GM19468 (cell line): ENCODE results near the gene CNTN4.

Experiments used
- ATAC-seq: cut with Tn5 transposase; IDR thresholded peaks from one replicate; pipeline ENCODE4 v1.9.1; 2021; ENCODE audit warnings: mild to moderate bottlenecking, moderate library complexity, moderate number of reproducible peaks; ENCODE audit not compliant: unreplicated experiment; ENCODE audit errors: extremely low read depth

The CNTN4 gene

DNA sequence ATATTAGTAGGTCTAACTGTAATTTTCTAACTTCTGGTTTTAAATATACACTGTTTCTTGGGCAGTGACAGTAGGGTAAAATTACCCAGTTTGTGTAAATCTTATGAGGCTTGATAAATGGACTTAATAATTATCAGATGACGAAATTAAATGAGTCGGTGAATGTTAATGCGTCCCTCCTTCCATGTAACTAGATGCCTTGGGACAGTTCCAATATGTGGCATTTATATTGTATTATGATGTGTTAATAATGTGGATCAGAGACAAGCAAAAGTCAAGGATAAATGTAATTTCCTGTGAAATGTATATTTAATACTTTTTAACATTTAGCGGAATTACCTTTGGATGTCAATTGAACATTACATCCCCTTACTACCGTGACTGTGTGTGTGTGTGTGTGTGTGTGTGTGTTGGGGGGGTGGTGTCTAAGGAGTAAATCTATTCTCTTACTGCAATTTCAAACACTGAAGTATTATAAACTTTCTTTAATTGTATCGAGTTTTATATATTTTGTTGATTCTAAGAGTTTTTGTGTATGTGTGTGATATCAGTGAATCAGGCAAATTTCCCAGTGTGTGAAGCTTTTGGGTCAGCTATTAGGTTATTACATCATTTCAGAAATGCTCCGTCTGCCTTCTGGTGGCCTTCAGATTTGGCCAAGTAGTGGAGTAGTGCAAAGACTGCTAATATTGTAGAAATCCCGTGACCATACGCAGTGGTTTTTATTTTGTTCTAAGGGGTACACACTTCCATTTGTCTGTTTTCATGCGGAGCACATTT lies 50.1 kb downstream of the CNTN4 start:
- ATAC-seq, result no peak

DNA sequence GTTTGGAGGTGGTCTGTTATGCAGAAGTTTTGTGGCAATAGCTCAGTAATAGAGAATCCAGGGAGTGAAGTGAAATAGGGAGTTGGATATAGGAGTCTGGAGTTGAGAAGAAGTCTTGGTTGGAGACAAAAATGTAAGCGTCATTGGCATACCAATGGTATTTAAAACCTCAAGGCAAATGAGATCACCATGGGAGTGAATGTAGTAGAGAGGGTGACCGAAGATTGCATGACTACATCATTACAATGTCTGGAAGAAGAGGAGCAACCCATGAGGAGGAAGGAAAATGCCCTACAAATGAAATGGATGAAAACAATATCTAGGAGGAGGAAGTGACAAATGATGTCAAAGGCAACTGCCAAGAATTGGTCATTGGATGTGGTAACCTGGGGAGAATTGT lies 54.4 kb downstream of the CNTN4 start:
- ATAC-seq, result no peak

DNA sequence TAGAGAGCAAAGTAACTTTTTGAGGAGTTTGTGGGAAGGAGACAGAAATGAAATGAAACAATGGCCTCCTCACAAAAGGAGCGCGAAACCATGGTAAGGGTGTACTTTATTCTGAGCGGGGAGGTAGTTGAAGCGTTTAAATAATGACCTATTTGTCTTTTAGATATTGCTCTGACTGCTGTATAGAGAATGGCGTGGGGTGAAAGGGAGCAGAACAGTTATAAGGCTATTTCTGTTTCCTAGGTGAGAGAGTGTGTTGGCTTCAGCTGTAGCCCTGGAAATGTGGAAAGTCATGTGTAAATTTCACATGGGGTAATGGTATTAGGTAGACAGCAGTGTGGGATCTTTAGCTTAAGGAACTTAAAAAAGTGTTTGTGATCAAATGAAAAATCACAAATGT lies 54.9 kb downstream of the CNTN4 start:
- ATAC-seq, result no peak

DNA sequence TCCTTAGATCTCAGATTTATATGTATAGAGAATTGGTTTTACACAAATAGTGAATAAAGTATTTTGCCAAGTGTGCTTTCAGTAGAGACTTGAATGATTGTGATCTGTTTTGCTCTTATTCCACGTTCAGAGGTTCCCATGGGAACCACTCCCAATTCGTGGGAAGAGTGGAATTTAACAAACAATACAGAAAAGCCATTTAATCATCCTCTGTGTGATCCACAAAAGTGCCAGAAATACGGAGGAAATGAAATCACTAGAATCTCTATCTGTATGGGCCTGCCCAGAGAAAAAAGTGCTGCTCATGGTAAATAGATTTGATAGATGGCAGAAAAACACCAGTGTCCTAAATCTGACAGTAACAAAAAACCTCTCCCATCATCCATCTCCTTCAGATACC lies 56.0 kb downstream of the CNTN4 start:
- no peak for ATAC-seq

DNA sequence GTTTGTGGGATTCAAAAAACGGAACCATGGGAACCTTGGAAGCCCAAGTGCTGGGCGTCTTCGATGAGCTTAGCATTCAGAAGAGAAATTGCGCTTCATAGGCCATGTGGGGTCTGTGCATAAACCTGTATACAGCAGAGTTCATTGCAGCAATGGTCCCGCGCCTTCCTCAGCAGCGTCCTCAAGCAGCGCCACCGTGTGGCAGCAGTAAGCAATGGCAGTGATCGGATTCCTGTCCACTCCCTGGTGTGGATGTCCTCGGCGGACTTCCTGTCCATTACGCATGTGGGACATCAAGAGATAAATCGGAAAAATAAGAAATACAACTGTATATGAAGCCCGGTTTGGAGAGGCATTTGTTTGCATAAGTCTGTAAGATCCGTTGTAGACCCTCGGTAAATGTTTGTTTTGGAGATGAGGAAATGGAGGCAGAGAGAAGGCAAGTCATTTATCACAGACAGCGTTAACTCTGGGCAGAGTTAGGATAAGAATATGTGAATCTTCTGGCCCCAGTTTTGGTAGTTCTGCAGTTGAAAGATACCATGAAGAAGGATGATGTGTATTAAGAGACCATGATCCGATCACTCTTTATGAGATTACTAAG lies 57.7 kb downstream of the CNTN4 start:
- no peak for ATAC-seq

DNA sequence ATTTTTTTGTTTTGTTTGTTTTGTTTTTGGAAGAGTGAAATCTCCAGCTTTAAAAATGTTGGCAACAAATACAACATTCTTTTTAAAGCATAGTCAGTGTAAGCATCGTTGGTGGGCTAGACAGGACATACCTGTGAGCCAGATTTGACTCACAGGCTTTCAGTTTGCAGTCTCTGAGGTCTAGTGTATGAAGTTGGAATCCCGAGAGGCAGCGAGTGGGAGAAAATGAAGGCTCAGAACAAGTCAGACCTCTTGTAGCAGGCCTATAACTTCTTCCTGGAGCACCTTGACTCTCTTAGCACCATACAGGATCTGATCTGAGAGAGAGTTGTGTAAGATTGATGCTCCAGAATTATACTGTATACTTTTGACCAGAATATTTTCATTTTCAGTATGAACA lies 60.2 kb downstream of the CNTN4 start:
- ATAC-seq, result no peak

DNA sequence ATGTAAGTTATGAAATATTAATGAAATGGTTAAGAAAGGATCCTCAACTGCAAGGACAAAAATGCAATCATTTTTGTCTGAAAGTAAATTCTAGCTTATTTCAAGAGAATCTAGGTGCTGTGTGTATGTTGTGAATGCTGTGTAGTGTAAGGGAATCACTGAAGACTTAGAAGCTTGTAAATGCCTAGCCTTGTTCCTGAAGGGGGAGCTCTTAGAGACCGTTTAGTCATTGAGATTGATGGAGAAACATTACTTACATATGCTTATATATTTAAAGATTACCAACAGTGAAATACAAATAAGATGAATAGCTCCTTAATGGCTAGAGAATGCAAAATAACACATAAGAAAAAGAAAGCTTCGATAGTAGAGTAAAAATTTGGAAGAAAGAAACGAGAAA lies 67.9 kb downstream of the CNTN4 start:
- ATAC-seq, result no peak

DNA sequence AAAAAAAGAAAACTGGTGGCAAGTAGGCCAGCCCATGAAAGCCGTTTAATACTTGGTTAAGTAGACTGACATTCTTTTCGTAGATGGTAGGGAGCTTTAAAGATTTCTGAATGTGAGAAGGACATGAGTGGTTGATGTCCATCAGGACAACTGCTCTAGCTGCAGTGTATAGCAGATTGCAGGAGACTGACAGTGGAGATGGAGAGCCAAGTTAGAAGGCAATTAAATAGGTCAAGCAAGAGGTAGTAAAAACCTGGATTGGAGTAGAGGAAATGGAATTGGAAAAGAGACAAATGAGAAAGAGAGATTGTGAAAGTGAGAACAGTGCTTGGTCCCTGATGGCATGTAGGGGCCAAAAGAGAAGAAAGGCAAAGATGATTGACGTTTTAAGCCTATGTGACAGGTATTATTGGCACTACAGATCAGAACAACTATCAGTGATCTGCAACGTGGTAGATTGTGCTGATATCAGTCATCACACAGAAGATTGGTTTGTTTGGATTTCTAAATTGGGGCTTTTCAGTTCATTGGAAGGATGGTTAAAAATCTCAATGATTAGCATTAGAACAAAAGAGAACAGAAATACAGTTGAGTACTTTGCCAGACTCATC lies 74.0 kb downstream of the CNTN4 start:
- no peak for ATAC-seq

DNA sequence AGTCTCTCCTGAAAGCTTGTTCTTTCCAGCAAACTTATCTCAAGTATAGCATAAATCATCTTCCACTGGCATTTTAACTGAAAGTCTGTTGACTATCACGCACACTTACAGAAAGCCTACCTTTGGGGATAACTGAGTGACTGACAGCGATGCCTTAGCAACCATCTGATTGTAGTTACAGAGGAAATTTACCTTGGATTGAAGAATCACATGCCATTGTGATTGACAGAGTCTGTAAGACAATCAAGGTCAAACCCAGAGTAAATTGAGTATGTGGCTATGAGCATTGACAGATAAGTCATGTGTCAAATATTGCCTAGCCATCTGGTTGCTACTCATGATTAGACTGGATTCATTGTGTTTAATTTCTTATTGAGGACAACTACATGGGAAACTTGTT lies 82.0 kb downstream of the CNTN4 start:
- no peak for ATAC-seq

DNA sequence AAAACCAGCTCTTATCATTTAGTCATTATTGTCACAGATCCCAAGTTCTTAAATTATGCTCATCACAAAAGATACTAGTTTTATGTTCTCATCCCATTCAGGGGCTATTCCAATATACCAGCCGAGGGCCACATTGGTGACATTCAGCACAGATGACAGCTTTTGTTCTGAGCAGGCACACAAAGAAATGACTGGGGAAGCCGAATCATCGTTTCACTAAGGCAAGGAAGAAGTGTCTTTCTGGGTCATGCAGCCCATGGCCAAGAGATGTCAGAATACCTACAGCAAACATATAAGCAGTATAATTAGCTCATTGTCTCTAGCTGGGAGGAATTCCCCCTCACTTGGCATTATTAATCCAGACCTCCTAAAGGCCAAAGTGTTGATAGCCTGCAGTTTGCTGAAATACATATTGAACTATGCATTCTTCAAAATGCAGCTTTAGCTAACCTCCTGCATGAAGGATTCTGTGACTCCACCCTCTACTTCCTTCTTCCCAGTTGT lies 100.2 kb downstream of the CNTN4 start:
- no peak for ATAC-seq

DNA sequence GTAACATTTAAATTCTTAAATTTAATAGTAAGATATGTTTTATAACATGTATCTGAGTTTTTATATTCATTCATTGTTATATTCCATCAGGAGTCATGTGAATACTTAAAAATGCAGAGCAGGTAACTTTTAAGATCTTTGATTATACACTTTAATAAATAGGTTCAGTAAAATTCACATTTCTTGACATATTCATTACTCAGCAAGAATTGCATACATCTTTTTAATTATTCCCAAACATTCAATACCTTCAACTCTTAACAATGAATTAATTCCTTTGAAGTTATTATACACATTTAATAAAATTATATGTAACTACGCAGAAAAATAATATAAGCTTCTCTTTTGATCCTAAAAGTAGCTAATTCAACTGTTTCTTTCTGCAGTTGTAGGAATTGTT lies 105.4 kb downstream of the CNTN4 start:
- ATAC-seq, result no peak

DNA sequence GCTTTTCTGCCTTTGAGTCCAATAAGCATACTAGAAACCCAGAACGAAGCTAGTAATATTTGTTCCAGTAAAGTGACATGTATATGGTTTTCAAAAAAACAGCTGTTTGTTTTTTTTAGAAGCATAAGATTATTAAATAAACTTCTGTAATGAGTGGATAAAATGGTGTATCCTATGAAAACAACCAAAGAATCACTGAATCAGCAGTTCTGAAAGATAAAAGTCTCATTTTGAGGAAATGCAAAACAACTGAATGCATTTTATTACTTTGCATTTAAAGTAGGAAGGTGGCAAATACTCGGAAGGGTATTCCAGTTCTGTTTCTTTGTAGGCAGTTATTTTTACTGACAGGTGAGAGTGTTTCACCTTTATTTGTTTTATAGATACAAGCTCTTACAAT lies 107.0 kb downstream of the CNTN4 start:
- ATAC-seq, result no peak

DNA sequence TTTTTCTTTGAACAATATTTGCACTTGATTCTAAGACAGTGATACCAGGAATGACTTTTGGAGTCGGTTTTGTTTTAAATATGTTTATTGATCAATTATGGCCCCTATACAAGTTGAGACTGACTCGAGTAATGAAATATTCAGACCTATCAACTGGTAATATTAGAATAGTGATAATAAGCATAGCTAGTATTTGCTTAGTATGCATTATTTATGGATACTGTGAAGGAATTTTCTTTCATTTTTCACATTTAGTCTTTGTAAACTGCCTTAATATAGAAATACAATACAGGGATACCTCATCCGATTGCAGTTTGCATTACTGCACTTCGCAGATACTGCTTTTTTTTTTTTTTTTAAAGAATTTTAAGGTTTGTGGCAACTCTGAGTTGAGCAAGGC lies 107.9 kb downstream of the CNTN4 start:
- ATAC-seq, result no peak

DNA sequence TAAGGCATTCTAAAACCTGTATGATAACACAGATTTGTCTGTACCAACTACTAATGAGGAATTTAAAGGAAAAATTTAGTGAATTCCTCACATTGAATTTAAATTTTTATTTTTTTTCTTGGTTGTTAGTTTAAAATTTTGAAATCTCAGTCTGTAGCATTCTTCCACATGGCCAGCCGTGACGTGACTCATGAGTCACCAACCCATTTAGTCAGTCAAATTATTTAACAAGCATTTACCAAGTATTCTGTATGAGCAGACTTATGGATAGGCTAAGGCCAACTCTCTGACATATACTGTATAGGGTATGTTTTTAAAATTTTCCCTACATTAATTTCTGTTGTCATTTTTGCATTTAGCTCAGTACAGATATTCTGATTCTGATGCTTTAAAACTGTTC lies 112.9 kb downstream of the CNTN4 start:
- ATAC-seq, result no peak

DNA sequence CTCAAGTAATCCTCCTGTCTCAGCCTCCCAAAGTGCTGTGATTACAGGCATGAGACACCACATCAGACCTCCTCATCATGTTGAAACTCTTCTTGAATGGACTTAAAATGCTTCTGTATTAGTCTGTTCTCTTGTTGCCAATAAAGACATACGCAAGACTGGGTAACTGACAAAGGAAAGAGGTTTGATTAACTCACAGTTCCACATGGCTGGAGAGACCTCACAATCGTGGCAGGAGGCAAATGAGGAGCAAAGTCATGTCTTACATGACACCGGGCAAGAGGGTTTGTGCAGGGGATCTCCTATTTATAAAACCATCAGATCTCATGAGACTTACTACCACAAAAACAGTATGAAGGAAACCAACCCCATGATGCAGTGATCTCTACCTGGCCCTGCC lies 113.5 kb downstream of the CNTN4 start:
- ATAC-seq, result no peak

DNA sequence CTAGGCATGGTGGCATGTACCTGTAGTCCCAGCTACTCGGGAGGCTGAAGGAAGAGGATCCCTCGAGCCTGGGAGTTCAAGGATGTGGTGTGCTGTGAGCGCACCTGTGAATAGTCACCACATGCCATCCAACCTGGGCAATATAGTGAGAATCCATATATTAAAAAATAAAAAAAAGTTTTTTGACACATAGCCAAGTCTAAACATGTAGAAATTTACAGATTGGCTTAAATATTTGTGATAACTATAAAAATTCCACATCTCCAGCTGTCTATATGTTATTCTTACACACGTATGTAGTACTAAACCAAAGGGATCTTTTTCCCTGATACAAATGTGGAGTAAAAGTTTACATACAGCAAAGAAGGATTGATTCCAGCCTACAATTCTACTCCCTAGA lies 119.7 kb downstream of the CNTN4 start:
- ATAC-seq, result no peak

DNA sequence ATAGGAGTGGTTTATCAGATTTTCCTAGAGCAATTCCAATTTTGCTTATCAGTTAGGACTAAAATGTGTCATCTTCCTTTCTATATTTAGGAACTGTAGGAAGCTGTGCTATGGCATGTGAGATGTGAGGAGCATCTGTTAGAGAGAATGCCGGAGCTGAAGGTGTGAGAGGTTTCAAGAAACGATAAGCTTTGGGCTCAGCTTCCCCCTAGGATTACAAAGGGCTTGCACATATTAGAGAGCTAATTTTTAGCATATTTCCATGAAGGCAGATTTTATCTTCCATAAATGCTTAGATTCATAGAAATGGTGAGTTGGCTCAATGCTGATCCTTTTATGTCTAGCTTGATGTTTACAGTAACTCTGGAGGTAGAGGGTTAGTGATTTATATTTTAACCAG lies 120.2 kb downstream of the CNTN4 start:
- ATAC-seq, result no peak

DNA sequence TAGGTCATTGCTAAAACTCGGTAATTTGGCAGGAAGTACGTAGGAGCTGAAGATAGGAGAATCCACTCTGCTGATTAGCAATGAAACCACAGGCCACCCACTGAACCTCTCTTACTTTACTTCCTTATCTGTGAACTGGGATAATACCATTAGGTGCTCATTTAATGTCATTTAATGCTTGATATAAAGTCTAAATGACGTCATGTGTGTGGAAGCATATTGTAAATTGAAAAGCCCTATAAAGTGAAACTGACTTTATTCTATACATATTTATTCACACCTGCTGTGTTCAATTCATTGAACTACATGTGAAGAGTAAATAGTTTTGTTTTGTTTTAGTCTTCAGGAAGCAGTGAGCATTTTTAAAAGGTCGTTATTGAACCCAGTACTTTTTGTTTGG lies 137.5 kb downstream of the CNTN4 start:
- no peak for ATAC-seq

DNA sequence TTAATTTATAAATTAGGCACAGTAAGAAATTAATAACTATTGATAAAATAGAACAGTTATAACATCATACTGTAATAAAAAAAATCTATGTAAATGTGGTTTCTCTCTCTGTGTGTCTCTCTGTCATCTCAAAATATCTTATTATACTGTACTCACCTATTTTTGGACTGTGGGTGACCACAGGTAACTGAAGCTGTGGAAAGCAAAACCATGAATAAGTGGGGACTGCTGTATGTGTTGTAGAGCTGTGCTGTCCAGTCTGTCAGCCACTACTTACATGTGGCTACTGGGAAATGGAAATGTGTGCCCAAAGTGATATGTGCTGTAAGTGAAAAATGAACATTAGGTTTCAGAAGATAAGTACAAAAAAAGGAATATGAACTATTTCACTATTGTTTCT lies 145.5 kb downstream of the CNTN4 start:
- no peak for ATAC-seq

DNA sequence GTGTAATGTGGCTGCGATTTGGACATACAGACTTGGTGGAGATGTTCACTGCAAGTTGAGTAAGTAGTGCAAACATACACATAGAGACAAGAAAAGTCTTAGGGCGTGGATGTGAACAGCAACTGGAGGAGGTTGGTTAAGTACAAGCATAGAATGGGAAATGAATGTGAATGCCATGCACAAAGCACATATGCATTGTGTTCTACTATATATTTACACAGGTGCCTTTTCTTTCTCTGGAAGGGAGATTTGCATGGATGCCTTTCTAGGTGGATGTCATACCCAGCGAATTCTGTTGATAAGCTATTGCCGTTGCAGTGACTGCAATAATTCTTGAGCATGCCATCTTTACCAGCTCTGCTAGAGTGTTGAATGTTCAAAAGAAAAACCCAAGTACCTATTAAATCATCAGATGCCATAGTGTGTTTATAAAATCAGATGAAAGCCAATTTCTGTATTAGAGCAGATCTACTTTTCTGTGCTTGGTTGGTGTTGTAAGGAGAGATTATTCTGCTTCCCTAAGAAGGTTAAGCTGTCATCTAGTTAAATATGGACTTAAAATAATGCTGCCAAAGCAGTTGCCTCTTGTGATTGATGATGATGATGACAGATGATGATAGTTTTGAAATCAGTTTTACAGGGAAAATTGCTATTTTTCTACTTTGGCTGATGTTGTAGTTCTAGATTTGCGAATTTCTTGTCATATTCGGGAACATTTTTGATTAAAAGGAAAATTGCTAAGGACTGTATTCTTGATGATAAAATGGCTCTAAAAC lies 148.4 kb downstream of the CNTN4 start:
- ATAC-seq, result no peak

DNA sequence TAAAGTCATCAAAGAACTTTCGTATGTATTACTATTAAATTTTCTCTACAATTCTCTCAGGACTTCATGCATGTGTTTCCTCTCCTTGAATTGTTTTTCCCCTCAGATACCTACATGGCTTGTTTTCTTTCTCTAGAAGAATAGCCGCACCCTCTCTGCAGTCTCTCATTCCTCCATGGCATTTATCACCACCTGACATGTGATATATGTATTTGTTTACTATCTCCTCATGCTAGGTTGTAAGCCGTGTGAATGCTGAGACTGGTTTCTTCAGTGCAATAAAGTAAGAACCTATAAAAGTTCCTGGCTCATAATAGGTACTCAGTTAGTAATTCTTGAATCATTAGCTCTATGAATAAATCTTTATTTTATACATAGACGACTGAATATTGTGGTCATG lies 149.2 kb downstream of the CNTN4 start:
- ATAC-seq, result no peak
